ENCODE results near the gene TSPAN18.
A peak's percentile ranks its signal among the peaks of the same experiment; 100 is the strongest.

TSPAN18 gene

DNA sequence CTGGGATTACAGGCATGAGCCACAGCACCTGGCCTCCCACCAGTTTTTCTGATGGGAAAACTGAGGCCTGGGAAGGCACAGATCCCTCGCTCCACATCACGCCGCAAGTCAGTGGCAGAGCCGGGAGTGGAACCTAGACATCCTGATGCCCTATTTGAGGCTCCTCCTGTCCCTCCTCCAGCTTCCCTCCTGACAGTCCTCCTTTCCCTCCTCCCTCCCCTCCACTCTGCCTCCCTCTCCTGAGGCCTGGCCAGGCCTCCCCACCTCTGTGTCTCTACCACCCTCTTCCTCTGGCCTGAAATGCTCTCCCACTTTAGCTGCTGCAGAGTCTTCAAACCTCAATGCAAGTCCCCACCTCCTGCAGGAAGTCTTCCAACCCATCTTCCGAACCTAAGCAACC is 237.2 kb downstream of the TSPAN18 start:
- Mint-ChIP-seq H3K27me3 (ENCODE audit: low read depth, poor library complexity) (peaks cover 11% of the 10 kb centered on the region), H3K4me3 (no peak overlapping the region), H3K27ac (peak overlapping the region; percentile 68), H3K9me3 (no peaks in the 10 kb centered on the region), H3K4me1 (peaks cover 59% of the 10 kb centered on the region), H3K36me3 (ENCODE audit: low read depth) (no peaks in the 10 kb centered on the region)
- no peak for DNase-seq
- no peak for TF ChIP-seq CTCF (IDR thresholded peaks at IDR 0.05)

DNA sequence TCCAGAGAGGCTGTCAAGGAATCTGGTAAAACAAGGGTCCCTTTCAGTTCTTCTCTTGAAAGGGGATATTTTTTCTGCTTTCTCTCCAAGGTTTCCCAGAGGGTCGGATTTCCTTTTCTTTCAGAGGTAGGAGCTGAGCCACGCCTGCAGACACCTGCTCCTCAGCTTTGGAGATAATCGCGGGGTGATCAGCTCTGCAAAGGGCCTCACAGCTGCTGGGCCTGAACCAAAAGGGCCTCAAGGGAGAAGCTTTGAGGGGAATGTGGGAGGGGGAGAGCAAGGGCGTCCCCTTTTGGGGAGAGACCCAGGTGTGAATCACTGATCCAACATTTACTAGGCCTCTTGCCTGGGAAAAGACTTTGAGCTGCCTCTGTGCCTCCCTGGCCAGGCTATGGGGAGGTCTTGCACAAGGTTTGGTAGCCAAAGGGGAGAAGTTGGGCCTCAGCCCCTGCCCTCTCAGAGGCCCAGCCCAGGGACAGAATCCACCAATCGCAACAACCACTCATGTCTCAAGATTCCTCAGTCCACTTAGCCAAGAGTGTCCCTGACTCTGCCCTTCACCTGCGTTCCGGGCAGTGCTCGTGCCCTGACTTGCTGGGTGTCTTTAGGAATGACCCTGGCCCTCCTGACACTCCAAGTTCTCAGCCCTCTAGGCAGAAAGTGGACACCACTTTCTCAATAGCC is 237.9 kb downstream of the TSPAN18 start:
- TF ChIP-seq CTCF (IDR thresholded peaks at IDR 0.05) = no peak
- Mint-ChIP-seq H3K36me3 (ENCODE audit: low read depth) (no peaks in the 10 kb centered on the region), H3K4me1 (peaks cover 56% of the 10 kb centered on the region), H3K9me3 (no peaks in the 10 kb centered on the region), H3K27me3 (ENCODE audit: low read depth, poor library complexity) (peaks cover 10% of the 10 kb centered on the region), H3K27ac (no peak overlapping the region), H3K4me3 (no peak overlapping the region)
- DNase-seq = no peak

GRCh38 chr11:44966694-44967093 is 239.9 kb downstream of the TSPAN18 start:
- H3K9me3 Mint-ChIP-seq = no peaks in the 10 kb centered on the region
- H3K4me1 Mint-ChIP-seq = peaks cover 57% of the 10 kb centered on the region
- no peak for TF ChIP-seq CTCF (IDR thresholded peaks at IDR 0.05)
- no peaks in the 10 kb centered on the region for H3K36me3 Mint-ChIP-seq (ENCODE audit: low read depth)
- H3K27me3 Mint-ChIP-seq (ENCODE audit: low read depth, poor library complexity) = peaks cover 11% of the 10 kb centered on the region
- no peak overlapping the region for H3K27ac Mint-ChIP-seq
- H3K4me3 Mint-ChIP-seq = no peak overlapping the region
- no peak for DNase-seq

- H3K4me1 Mint-ChIP-seq = peaks cover 51% of the 10 kb centered on the region
These were observed 241.3 kb downstream of the TSPAN18 start for GRCh38 chr11:44967930-44968496.

GRCh38 chr11:44968510-44968909 is 241.7 kb downstream of the TSPAN18 start:
- H3K27me3 Mint-ChIP-seq (ENCODE audit: low read depth, poor library complexity) = peaks cover 11% of the 10 kb centered on the region
- TF ChIP-seq CTCF (IDR thresholded peaks at IDR 0.05) = no peak
- H3K4me3 Mint-ChIP-seq = no peak overlapping the region
- H3K9me3 Mint-ChIP-seq = no peaks in the 10 kb centered on the region
- no peaks in the 10 kb centered on the region for H3K36me3 Mint-ChIP-seq (ENCODE audit: low read depth)
- no peak for DNase-seq
- peaks cover 55% of the 10 kb centered on the region for H3K4me1 Mint-ChIP-seq
- no peak overlapping the region for H3K27ac Mint-ChIP-seq

More at GRCh38 chr11:44967930-44968496, 241.3 kb downstream of the TSPAN18 start:
- Mint-ChIP-seq H3K9me3 (no peaks in the 10 kb centered on the region), H3K27me3 (ENCODE audit: low read depth, poor library complexity) (peaks cover 11% of the 10 kb centered on the region), H3K36me3 (ENCODE audit: low read depth) (no peaks in the 10 kb centered on the region), H3K27ac (no peak overlapping the region), H3K4me3 (no peak overlapping the region)
- no peak for DNase-seq
- no peak for TF ChIP-seq CTCF (IDR thresholded peaks at IDR 0.05)

Measured in nephron progenitor cell (in vitro differentiated cells).